ENCODE results near the gene AS3MT. TPM values are rescaled to one million over a fixed set of nuclear protein-coding genes. Genes with fewer than 3 reads are reported as not detected.

The AS3MT gene
- total RNA-seq, 2 donors from 2014 or later, result 10.2 to 20.9 TPM

DNA sequence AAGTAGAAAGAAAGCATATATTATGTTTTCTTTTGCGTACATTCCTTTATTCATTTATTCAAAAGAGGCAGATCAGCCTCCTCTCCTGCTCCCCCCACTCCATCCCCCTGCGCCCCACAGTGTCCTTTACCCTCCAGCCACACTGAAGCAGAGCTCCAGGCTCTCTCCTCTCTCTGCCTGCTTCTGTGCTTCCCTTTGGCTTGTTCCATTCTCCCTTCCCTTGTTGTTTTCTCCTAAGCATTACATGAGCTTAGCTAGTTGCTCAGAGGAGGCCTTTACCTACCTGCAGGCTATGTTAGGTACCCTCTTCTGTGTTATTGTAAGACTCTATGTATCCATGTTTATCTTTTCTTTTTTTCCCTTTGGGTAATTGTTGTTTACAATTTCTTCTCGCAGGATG lies 76.2 kb downstream of the AS3MT start:
- Histone ChIP-seq H3K36me3 (ENCODE audit: control insufficient read depth, insufficient read depth, low read length) (no peaks in the 10 kb centered on the region), H3K9ac (ENCODE audit: extremely low read depth, low read length, poor library complexity, severe bottlenecking) (no peak overlapping the region), H3K9me3 (ENCODE audit: control insufficient read depth, low read length) (no peaks in the 10 kb centered on the region), H3K4me3 (ENCODE audit: low read length) (no peak overlapping the region), H3K27ac (ENCODE audit: low read depth, low read length) (no peak overlapping the region), H3K4me1 (ENCODE audit: control insufficient read depth, insufficient read depth, low read length) (peaks cover 4% of the 10 kb centered on the region), H3K27me3 (ENCODE audit: control insufficient read depth, insufficient read depth, low read length, poor library complexity, severe bottlenecking) (no peaks in the 10 kb centered on the region)
- H3K36me3 Mint-ChIP-seq (ENCODE audit: low read depth), result no peaks in the 10 kb centered on the region
- H3K4me1 Mint-ChIP-seq, result peaks cover 18% of the 10 kb centered on the region
- H3K27ac Mint-ChIP-seq, result peak overlapping the region; percentile 20
- TF ChIP-seq, protein P1, sequence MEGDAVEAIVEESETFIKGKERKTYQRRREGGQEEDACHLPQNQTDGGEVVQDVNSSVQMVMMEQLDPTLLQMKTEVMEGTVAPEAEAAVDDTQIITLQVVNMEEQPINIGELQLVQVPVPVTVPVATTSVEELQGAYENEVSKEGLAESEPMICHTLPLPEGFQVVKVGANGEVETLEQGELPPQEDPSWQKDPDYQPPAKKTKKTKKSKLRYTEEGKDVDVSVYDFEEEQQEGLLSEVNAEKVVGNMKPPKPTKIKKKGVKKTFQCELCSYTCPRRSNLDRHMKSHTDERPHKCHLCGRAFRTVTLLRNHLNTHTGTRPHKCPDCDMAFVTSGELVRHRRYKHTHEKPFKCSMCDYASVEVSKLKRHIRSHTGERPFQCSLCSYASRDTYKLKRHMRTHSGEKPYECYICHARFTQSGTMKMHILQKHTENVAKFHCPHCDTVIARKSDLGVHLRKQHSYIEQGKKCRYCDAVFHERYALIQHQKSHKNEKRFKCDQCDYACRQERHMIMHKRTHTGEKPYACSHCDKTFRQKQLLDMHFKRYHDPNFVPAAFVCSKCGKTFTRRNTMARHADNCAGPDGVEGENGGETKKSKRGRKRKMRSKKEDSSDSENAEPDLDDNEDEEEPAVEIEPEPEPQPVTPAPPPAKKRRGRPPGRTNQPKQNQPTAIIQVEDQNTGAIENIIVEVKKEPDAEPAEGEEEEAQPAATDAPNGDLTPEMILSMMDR (conservative IDR thresholded peaks at IDR 0.05), result no peak
- no peak overlapping the region for H3K4me3 Mint-ChIP-seq
- H3K9me3 Mint-ChIP-seq, result no peaks in the 10 kb centered on the region
- H3K27me3 Mint-ChIP-seq (ENCODE audit: insufficient read depth), result no peaks in the 10 kb centered on the region
- no peak for DNase-seq
- WGBS, 2 experiments (ENCODE audit: insufficient coverage in 1 of 2, insufficient read length in 1 of 2), result 86 to 93% methylated on average over 1 to 3 of the region's 3 CpGs

DNA sequence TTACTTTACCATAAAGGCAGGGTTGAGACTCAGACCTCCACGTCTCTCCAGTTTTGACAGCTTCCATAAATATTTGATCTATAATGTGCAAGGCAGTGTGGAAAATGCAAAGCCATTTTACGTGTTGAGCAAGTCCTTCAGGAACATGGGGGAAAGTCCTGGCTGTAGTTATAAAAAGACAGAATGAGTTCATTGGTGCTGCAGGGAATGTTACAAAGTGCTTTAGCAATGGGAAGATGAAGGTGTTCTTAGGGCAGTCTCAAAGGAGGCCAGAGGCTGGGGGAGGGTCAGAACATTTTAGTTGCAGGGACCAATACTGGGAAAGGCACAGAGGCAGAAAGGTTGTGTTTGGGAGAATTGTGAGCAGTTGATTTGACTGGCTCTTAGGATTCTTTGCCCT lies 76.7 kb downstream of the AS3MT start:
- DNase-seq, result no peak
- H3K36me3 Mint-ChIP-seq (ENCODE audit: low read depth), result no peaks in the 10 kb centered on the region
- H3K9ac ChIP-seq (ENCODE audit: extremely low read depth, low read length, poor library complexity, severe bottlenecking), result no peak overlapping the region
- H3K36me3 ChIP-seq (ENCODE audit: control insufficient read depth, insufficient read depth, low read length), result no peaks in the 10 kb centered on the region
- no peak overlapping the region for H3K4me3 ChIP-seq (ENCODE audit: low read length)
- peaks cover 18% of the 10 kb centered on the region for H3K4me1 Mint-ChIP-seq
- H3K27ac Mint-ChIP-seq, result peak overlapping the region; percentile 20
- H3K27me3 Mint-ChIP-seq (ENCODE audit: insufficient read depth), result no peaks in the 10 kb centered on the region
- no peak overlapping the region for H3K4me3 Mint-ChIP-seq
- TF ChIP-seq, protein P1 (conservative IDR thresholded peaks at IDR 0.05), result no peak
- peaks cover 4% of the 10 kb centered on the region for H3K4me1 ChIP-seq (ENCODE audit: control insufficient read depth, insufficient read depth, low read length)
- no peaks in the 10 kb centered on the region for H3K9me3 ChIP-seq (ENCODE audit: control insufficient read depth, low read length)
- H3K27me3 ChIP-seq (ENCODE audit: control insufficient read depth, insufficient read depth, low read length, poor library complexity, severe bottlenecking), result no peaks in the 10 kb centered on the region
- WGBS, 2 experiments (ENCODE audit: insufficient coverage in 1 of 2, insufficient read length in 1 of 2), result 80 to 100% methylated on average over 2 of the region's 2 CpGs
- H3K9me3 Mint-ChIP-seq, result no peaks in the 10 kb centered on the region
- no peak overlapping the region for H3K27ac ChIP-seq (ENCODE audit: low read depth, low read length)

GRCh38 chr10:102946992-102947391 lies 77.7 kb downstream of the AS3MT start:
- H3K36me3 Mint-ChIP-seq (ENCODE audit: low read depth), result no peaks in the 10 kb centered on the region
- H3K27me3 ChIP-seq (ENCODE audit: control insufficient read depth, insufficient read depth, low read length, poor library complexity, severe bottlenecking), result no peaks in the 10 kb centered on the region
- H3K4me3 ChIP-seq (ENCODE audit: low read length), result no peak overlapping the region
- TF ChIP-seq, protein P1 (conservative IDR thresholded peaks at IDR 0.05), result no peak
- no peak overlapping the region for H3K27ac Mint-ChIP-seq
- H3K27ac ChIP-seq (ENCODE audit: low read depth, low read length), result no peak overlapping the region
- H3K9me3 ChIP-seq (ENCODE audit: control insufficient read depth, low read length), result no peaks in the 10 kb centered on the region
- 96 to 97% methylated on average over 2 of the region's 2 CpGs for WGBS, 2 experiments (ENCODE audit: insufficient coverage in 1 of 2, insufficient read length in 1 of 2)
- H3K4me1 Mint-ChIP-seq, result peaks cover 18% of the 10 kb centered on the region
- H3K4me3 Mint-ChIP-seq, result no peak overlapping the region
- DNase-seq, result no peak
- no peaks in the 10 kb centered on the region for H3K9me3 Mint-ChIP-seq
- H3K4me1 ChIP-seq (ENCODE audit: control insufficient read depth, insufficient read depth, low read length), result peaks cover 4% of the 10 kb centered on the region
- H3K36me3 ChIP-seq (ENCODE audit: control insufficient read depth, insufficient read depth, low read length), result no peaks in the 10 kb centered on the region
- H3K9ac ChIP-seq (ENCODE audit: extremely low read depth, low read length, poor library complexity, severe bottlenecking), result no peak overlapping the region
- H3K27me3 Mint-ChIP-seq (ENCODE audit: insufficient read depth), result no peaks in the 10 kb centered on the region

Measured in endodermal cell (in vitro differentiated cells).